ENCODE results near the gene LIM2. TPM values are rescaled to one million over a fixed set of nuclear protein-coding genes. Genes with fewer than 3 reads are reported as not detected.

The LIM2 gene
- total and polyA plus RNA-seq, 9 of the 15 experiments (the other 6 are each of a cell fraction or from before 2014, with no cell fraction given), result 0.07 to 0.45 (median 0.18) TPM; not detected in 4

GRCh38 chr19:51354103-51354741 is 33.6 kb downstream of the LIM2 start:
- Histone ChIP-seq H3K4me1 (replicated peaks in 1 of 2; ENCODE audit: control insufficient read depth in 2 of 2, insufficient read depth in 2 of 2, low read length in 2 of 2) (peaks cover 29 to 36% of the 10 kb centered on the region in 2 experiments), H4K20me1 (replicated peaks; ENCODE audit: control insufficient read depth, insufficient read depth, low read length) (0 out of 2 replicates have a peak, but pooled peaks cover 4% of the 10 kb centered on the region), H3K9ac (ENCODE audit: insufficient read depth in 1 of 2, low read depth in 2 of 2, low read length in 2 of 2) (peak overlapping the region in 1 of 2 experiments; percentile 83; a peak in 2 of 4 replicates), H2AFZ (ENCODE audit: low read depth, low read length) (no peak overlapping the region), H3K9me3 (replicated peaks; ENCODE audit: control insufficient read depth, insufficient read depth, low read depth, low read length) (no peaks in the 10 kb centered on the region), H3K79me2 (ENCODE audit: control insufficient read depth, insufficient read depth, low read length) (peaks cover 13% of the 10 kb centered on the region), H3K27me3 (ENCODE audit: control insufficient read depth in 2 of 2, insufficient read depth in 2 of 2, low read length in 2 of 2) (no peaks in the 10 kb centered on the region), H3K9me1 (ENCODE audit: control insufficient read depth, insufficient read depth, low read length) (peaks cover 5% of the 10 kb centered on the region), H3K4me2 (ENCODE audit: insufficient read depth, low read length) (no peak overlapping the region), H3K27ac (ENCODE audit: extremely low read depth, low read depth, low read length) (peak overlapping the region; percentile 32; the same call in 2 of the 3 replicates), H3K36me3 (ENCODE audit: control insufficient read depth, insufficient read depth, low read length) (peaks cover 39% of the 10 kb centered on the region), H3K4me3 (no peak overlapping the region)
- intact Hi-C loops (cut with micrococcal nuclease), result loop anchor here (5.0 kb wide), 1 partner anchor 38 kb away; the partner anchor contains the start of gene C19orf84
- BruUV-seq (replicated peaks), result no TSS peak
- ChIA-PET POLR2A (interaction anchor here (0.8 to 1.7 kb wide), 5 partner anchors 10 to 14 kb away, joined by 3 to 7 read pairs (median 4); partner anchors contain the start of gene ETFB), CTCF (ENCODE audit: low intra/inter-chr PET ratio) (no interaction called here)
- peak in 2 of 4 experiments; percentile 40 to 46 for DNase-seq (ENCODE audit: extremely low read depth in 1 of 4, low spot score in 3 of 4)
- TF ChIP-seq TFAP4 (CRISPR knock-in tag; IDR thresholded peaks at IDR 0.05; ENCODE audit: borderline replicate concordance) (0 out of 2 replicates have a peak, but pooled peaks have one; percentile 14), ZNF507 (tag; conservative IDR thresholded peaks at IDR 0.05) (no peak), POLR2AphosphoS2 (IDR thresholded peaks at IDR 0.05; ENCODE audit: low read length) (no peak), THAP7 (CRISPR knock-in tag; IDR thresholded peaks at IDR 0.05) (no peak), ZNF146 (CRISPR knock-in tag; IDR thresholded peaks at IDR 0.05; ENCODE audit: unreplicated experiment) (no peak), TFE3 (CRISPR knock-in tag; IDR thresholded peaks at IDR 0.05) (no peak), CHD2 (IDR thresholded peaks at IDR 0.05; ENCODE audit: low read depth, low read length) (no peak), YBX1 (IDR thresholded peaks at IDR 0.05) (no peak)
- in situ Hi-C loops (cut with MboI), result no loop called here
- 83% methylated on average over 11 of the region's 12 CpGs for WGBS (ENCODE audit: insufficient coverage, low coverage, missing lambda C conversion rate)
- FAIRE-seq, result no peak
- ATAC-seq, result no peak
